HG03469 (cell line): Measurements from ENCODE around the gene SFXN1.

ENCODE experiments used
- ATAC-seq: cut with Tn5 transposase; IDR thresholded peaks from one replicate; pipeline ENCODE4 v1.9.1; 2021; ENCODE audit warnings: mild to moderate bottlenecking, moderate library complexity, moderate number of reproducible peaks; ENCODE audit not compliant: unreplicated experiment

The SFXN1 gene

GRCh38 chr5:175567954-175568353, 89.6 kb downstream of the SFXN1 start:
- ATAC-seq: no peak

GRCh38 chr5:175569701-175570100, 91.3 kb downstream of the SFXN1 start:
- ATAC-seq: no peak

GRCh38 chr5:175572886-175573285, 94.5 kb downstream of the SFXN1 start:
- no peak for ATAC-seq

GRCh38 chr5:175573493-175574269, 95.3 kb downstream of the SFXN1 start:
- ATAC-seq: no peak

GRCh38 chr5:175575301-175575700, 96.9 kb downstream of the SFXN1 start:
- no peak for ATAC-seq

GRCh38 chr5:175576096-175576495, 97.7 kb downstream of the SFXN1 start:
- no peak for ATAC-seq

GRCh38 chr5:175576591-175576990, 98.2 kb downstream of the SFXN1 start:
- no peak for ATAC-seq
